GM12878 (cell line): ENCODE results near the gene FARS2. TPM values are rescaled to one million over a fixed set of nuclear protein-coding genes. Genes with fewer than 3 reads are reported as not detected.
A peak's percentile ranks its signal among the peaks of the same experiment; 100 is the strongest.

Experiments
- ATAC-seq: fragments of 200-7000 bp; cut with Tn5 transposase; 3 replicates; pipeline ENCODE4 v1.9.1; 2020; ENCODE audit warnings: mild to moderate bottlenecking, moderate library complexity
- BruUV-seq: library from RNA; stranded (reverse); fragments of 400-500 nt; replicated peaks from 2 replicates; lab custom pipeline; 2021; lab: Mats Ljungman, UMichigan
- CTCF ChIA-PET: fragments of 300-600 bp; sonication (Branson Sonifier 250); formaldehyde crosslinking; extraction: SDS; loops from one replicate; lab custom pipeline; 2021; ENCODE audit warnings: inconsistent platforms; lab: Yijun Ruan, JAX
- POLR2A ChIA-PET: fragments of 350-600 bp; formaldehyde crosslinking; extraction: SDS; loops from one replicate; lab custom pipeline; 2021; ENCODE audit warnings: inconsistent platforms; lab: Charles Lee
- RAD21 ChIA-PET: fragments of 300-600 bp; sonication (Branson Sonifier 250); formaldehyde crosslinking; loops from one replicate; lab custom pipeline; 2023; ENCODE audit warnings: antibody characterized with exemption; ENCODE audit not compliant: unreplicated experiment; lab: Charles Lee
- SMC1A ChIA-PET: fragments of 300-600 bp; sonication (Branson Sonifier 250); formaldehyde crosslinking; loops from one replicate; lab custom pipeline; 2023; ENCODE audit not compliant: unreplicated experiment, uncharacterized antibody; lab: Charles Lee
- DNase-seq: peaks from one replicate; pipeline ENCODE4 v3.0.0-alpha.2; 2011; ENCODE audit warnings: low read depth, low spot score
- FAIRE-seq: peaks from 3 replicates; lab custom pipeline; 2011; peaks lifted over from hg19 to GRCh38; lab: Jason Lieb, UNC
- H2AFZ ChIP-seq: 2 replicates; pipeline ENCODE4 v1.6.0; 2011; ENCODE audit warnings: low read depth, low read length, control low read depth; ENCODE audit not compliant: control insufficient read depth
- H3K27ac ChIP-seq: 2 replicates; pipeline ENCODE4 v1.5.1; 2011; ENCODE audit warnings: control low read depth; ENCODE audit not compliant: control insufficient read depth, insufficient read depth
- H3K27me3 ChIP-seq, 2 experiments: replicated peaks in 1 of 2; 2 replicates each; pipeline versions ENCODE4 v1.6.0 to v1.6.1; 2011; ENCODE audit warnings: low read length in 1 of 2; ENCODE audit not compliant: control insufficient read depth in 2 of 2, insufficient read depth in 2 of 2
- H3K36me3 ChIP-seq, 2 experiments: 2 replicates each; pipeline ENCODE4 v1.5.1; 2011; ENCODE audit warnings: low read length in 1 of 2; ENCODE audit not compliant: control insufficient read depth in 2 of 2, insufficient read depth in 2 of 2
- H3K4me1 ChIP-seq: 2 replicates; pipeline ENCODE4 v1.6.1; 2011; ENCODE audit warnings: mild to moderate bottlenecking, low read length, moderate library complexity, mixed read lengths; ENCODE audit not compliant: control insufficient read depth, insufficient read depth
- H3K4me2 ChIP-seq: 2 replicates; pipeline ENCODE4 v1.6.0; 2011; ENCODE audit warnings: control low read depth; ENCODE audit not compliant: control insufficient read depth, insufficient read depth
- H3K4me3 ChIP-seq: fragments of 200-600 bp; sonication (generic); 2 replicates; pipeline ENCODE4 v1.5.1; 2016
- H3K79me2 ChIP-seq: 2 replicates; pipeline ENCODE4 v1.6.0; 2011; ENCODE audit warnings: low read length; ENCODE audit not compliant: control insufficient read depth, insufficient read depth
- H3K9ac ChIP-seq: 2 replicates; pipeline ENCODE4 v1.8.0; 2011; ENCODE audit warnings: low read length, control low read depth, mixed read lengths; ENCODE audit not compliant: control insufficient read depth, insufficient read depth
- H3K9me3 ChIP-seq: replicated peaks from 3 replicates; pipeline ENCODE4 v1.5.1; 2011; ENCODE audit warnings: mild to moderate bottlenecking, low read length; ENCODE audit not compliant: control insufficient read depth, insufficient read depth
- H4K20me1 ChIP-seq: 2 replicates; pipeline ENCODE4 v1.6.0; 2011; ENCODE audit not compliant: control insufficient read depth, insufficient read depth
- ASH2L ChIP-seq: fragments of 300-600, 200-600 bp; sonication (generic); IDR thresholded peaks from 2 replicates; pipeline ENCODE4 v1.6.1; 2017; ENCODE audit warnings: low read depth, mild to moderate bottlenecking, borderline replicate concordance
- E2F4 ChIP-seq: IDR thresholded peaks from 2 replicates; pipeline ENCODE4 v1.6.1; 2012; ENCODE audit warnings: low read depth, low read length, improper control_type of control experiment
- HDAC6 ChIP-seq: fragments of 200-600 bp; sonication (generic); IDR thresholded peaks from one replicate; pipeline ENCODE4 v1.8.0; 2017; ENCODE audit warnings: antibody characterized with exemption; ENCODE audit not compliant: unreplicated experiment
- KDM1A ChIP-seq: fragments of 200-600 bp; sonication (generic); IDR thresholded peaks from 2 replicates; pipeline ENCODE4 v1.6.1; 2016; ENCODE audit warnings: borderline replicate concordance
- NBN ChIP-seq: fragments of 450-650 bp; IDR thresholded peaks from 2 replicates; pipeline ENCODE4 v1.6.1; 2016
- SIX5 ChIP-seq: IDR thresholded peaks from 2 replicates; pipeline ENCODE4 v1.6.1; 2011; ENCODE audit warnings: mild to moderate bottlenecking, low read depth, low read length, moderate library complexity; ENCODE audit not compliant: severe bottlenecking
- SMAD1 ChIP-seq: fragments of 450-650 bp; IDR thresholded peaks from 2 replicates; pipeline ENCODE4 v1.6.1; 2018; ENCODE audit warnings: mild to moderate bottlenecking, low read depth; ENCODE audit not compliant: partially characterized antibody
- SPI1 ChIP-seq: IDR thresholded peaks from 2 replicates; pipeline ENCODE4 v1.6.1; 2011; ENCODE audit warnings: low read depth, mild to moderate bottlenecking, low read length, moderate library complexity, borderline replicate concordance; ENCODE audit not compliant: insufficient read depth
- USF2 ChIP-seq: IDR thresholded peaks from 2 replicates; pipeline ENCODE4 v1.6.1; 2011; ENCODE audit warnings: low read depth, low read length, improper control_type of control experiment, borderline replicate concordance
- ZZZ3 ChIP-seq: IDR thresholded peaks from 2 replicates; pipeline ENCODE4 v1.6.1; 2011; ENCODE audit warnings: low read depth; ENCODE audit not compliant: control insufficient read depth, insufficient read length
- WGBS: methylation state at CpG from one replicate; pipeline ENCODE4 v1.1.6; 2016; ENCODE audit warnings: low lambda C conversion rate; ENCODE audit not compliant: insufficient replicate concordance, insufficient coverage; ENCODE audit errors: missing lambda C conversion rate; 5-methylcytosine and 5-hydroxymethylcytosine counted together
- in situ Hi-C: fragments of 300-500 bp; cut with MboI; formaldehyde crosslinking; loops from 9 replicates; pipeline ENCODE4 v1.14.3; 2018; ENCODE audit warnings: mixed read lengths
- intact Hi-C: fragments of 100-400 bp; cut with micrococcal nuclease; formaldehyde crosslinking; loops from one replicate; pipeline ENCODE4 v1.14.2; 2022; ENCODE audit not compliant: unreplicated experiment
- polyA plus RNA-seq, 11 experiments: library from polyadenylated mRNA; depleted of rRNA in 4 of 11; unstranded in 6 of 11; stranded (reverse) in 5 of 11; fragments of >200 nt; fragmentation: Nextera tagmentation in 4 of 11; fragmentation: Illumina TruSeq in 1 of 11; extraction: Ambion mirVana in 4 of 11; extraction: Trizol in 1 of 11; gene quantifications; 1 replicate in 1 of 11; 2 replicates in 10 of 11; pipeline versions ENCODE4 v1.2.1 to v1.2.3, GENCODE V29; 2011 to 2016; ENCODE audit warnings: inconsistent platforms in 2 of 11, missing spikeins in 2 of 11, low read depth in 1 of 11
- total RNA-seq, 4 experiments: library from RNA; depleted of rRNA in 3 of 4; stranded (reverse); fragments of >200 nt in 3 of 4; fragmentation: Illumina TruSeq in 1 of 4; extraction: Trizol in 1 of 4; gene quantifications; 2 replicates each; pipeline versions ENCODE4 v1.2.1 to v1.2.3, GENCODE V29; 2013 to 2021
- TF ChIP-seq, protein P1 (sequence below): IDR thresholded peaks from 2 replicates; pipeline ENCODE4 v1.6.1; 2012; ENCODE audit warnings: low read depth, low read length, improper control_type of control experiment

The FARS2 gene
- total and polyA plus RNA-seq, 10 of the 15 experiments (the other 5 are each of a cell fraction or from before 2014, with no cell fraction given), result 16.8 to 46.7 (median 25.6) TPM

- no peak overlapping the region for H3K27ac ChIP-seq
- ATAC-seq (peak; percentile 36; the same call in 2 of the 3 replicates), DNase-seq (no peak), FAIRE-seq (no peak)
- TF ChIP-seq HDAC6 (no peak), SPI1 (peak; percentile 43; the same call in 1 of the 2 replicates)
- H3K36me3 ChIP-seq, result peaks cover 0 to 5% of the 10 kb centered on the region in 2 experiments; a peak in 2 of 4 replicates
- WGBS, result 95% methylated on average over 1 of the region's 1 CpG
- no peaks in the 10 kb centered on the region for H3K9me3 ChIP-seq
- CTCF ChIA-PET, result interaction anchor here (1.3 kb wide), 1 partner anchor 19 kb away, joined by 3 read pairs; no protein-coding TSS in a partner anchor
- POLR2A ChIA-PET, result interaction anchor here (1.2 to 2.4 kb wide), 2 partner anchors 11 to 16 kb away, joined by 4 to 8 read pairs; no protein-coding TSS in a partner anchor
- H3K4me3 ChIP-seq, result no peak overlapping the region
- H4K20me1 ChIP-seq, result no peaks in the 10 kb centered on the region
- SMC1A ChIA-PET, result interaction anchor here (0.6 to 1.6 kb wide), 4 partner anchors 15 to 340 kb away, joined by 3 to 10 read pairs (median 5); no protein-coding TSS in a partner anchor
- H2AFZ ChIP-seq, result no peak overlapping the region
- in situ Hi-C loops (no loop called here), intact Hi-C loops (no loop called here)
- H3K4me1 ChIP-seq, result peaks cover 19% of the 10 kb centered on the region
- no peak overlapping the region for H3K4me2 ChIP-seq
- RAD21 ChIA-PET, result interaction anchor here (0.6 to 1.3 kb wide), 3 partner anchors 16 to 19 kb away, joined by 3 to 7 read pairs (median 5); no protein-coding TSS in a partner anchor
- no TSS peak for BruUV-seq
- H3K79me2 ChIP-seq, result peaks cover 2% of the 10 kb centered on the region
- H3K9ac ChIP-seq, result no peak overlapping the region
- no peaks in the 10 kb centered on the region for H3K27me3 ChIP-seq
Measured at GRCh38 chr6:5490501-5491069, 229.3 kb downstream of the FARS2 start.

DNA sequence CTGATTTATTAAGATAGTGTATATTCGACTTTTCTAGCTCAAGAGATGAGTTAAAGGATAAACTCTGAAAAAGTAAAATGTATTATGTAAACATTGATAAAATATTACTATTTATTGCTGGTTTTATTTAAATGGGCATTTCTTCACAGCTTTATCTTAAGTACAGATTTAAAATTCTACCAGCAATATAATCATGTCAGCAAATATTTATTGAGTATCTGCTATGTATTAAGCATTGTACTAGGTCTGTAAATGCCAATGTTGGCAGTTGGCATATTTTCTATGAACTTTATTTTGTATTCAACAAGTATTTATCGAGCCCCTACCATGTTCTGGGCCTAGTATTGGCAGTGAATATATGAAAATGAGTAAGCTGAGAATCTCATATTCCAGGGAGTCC is 231.0 kb downstream of the FARS2 start:
- BruUV-seq, result no TSS peak
- intact Hi-C loops, result no loop called here
- no peak for DNase-seq

More for the DNA sequence above, 231.0 kb downstream of the FARS2 start:
- in situ Hi-C loops, result no loop called here
- TF ChIP-seq SMAD1, result no peak
- TF ChIP-seq, protein P1, sequence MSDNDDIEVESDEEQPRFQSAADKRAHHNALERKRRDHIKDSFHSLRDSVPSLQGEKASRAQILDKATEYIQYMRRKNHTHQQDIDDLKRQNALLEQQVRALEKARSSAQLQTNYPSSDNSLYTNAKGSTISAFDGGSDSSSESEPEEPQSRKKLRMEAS, result no peak
- TF ChIP-seq KDM1A, result no peak
- no peak for TF ChIP-seq NBN
- TF ChIP-seq E2F4, result no peak
- no peak for TF ChIP-seq USF2
- no peak for TF ChIP-seq SIX5
- TF ChIP-seq ASH2L, result no peak
- TF ChIP-seq ZZZ3, result no peak
- TF ChIP-seq, all 136 proteins: peak for 0
- Histone ChIP-seq H3K4me1 (peaks cover 6% of the 10 kb centered on the region), H2AFZ (no peak overlapping the region), H3K79me2 (peaks cover under 1% of the 10 kb centered on the region; the same call in 1 of the 2 replicates), H3K36me3 (peaks cover 0 to 2% of the 10 kb centered on the region in 2 experiments; a peak in 2 of 4 replicates), H3K4me2 (no peak overlapping the region), H3K9ac (no peak overlapping the region), H4K20me1 (no peaks in the 10 kb centered on the region), H3K9me3 (no peaks in the 10 kb centered on the region), H3K27ac (no peak overlapping the region), H3K4me3 (no peak overlapping the region), H3K27me3 (no peaks in the 10 kb centered on the region)
- WGBS, result 100% methylated on average over 2 of the region's 2 CpGs
- SMC1A ChIA-PET, result interaction anchor here (0.6 to 0.8 kb wide), 2 partner anchors 43 to 179 kb away, joined by 3 to 4 read pairs; no protein-coding TSS in a partner anchor
- no peak for ATAC-seq
- no peak for FAIRE-seq
- RAD21 ChIA-PET, result no interaction called here
- POLR2A ChIA-PET, result interaction anchor here (0.6 to 2.4 kb wide), 2 partner anchors 14 to 226 kb away, joined by 3 to 8 read pairs; no protein-coding TSS in a partner anchor
- CTCF ChIA-PET, result interaction anchor here (1.2 kb wide), 1 partner anchor 12 kb away, joined by 3 read pairs; no protein-coding TSS in a partner anchor
